ENCODE results near the gene KLHL12.

The KLHL12 gene

GRCh38 chr1:202967684-202968281 is 40.7 kb upstream of the KLHL12 start:
- H3K4me3 ChIP-seq (ENCODE audit: low read depth, low read length) = peak overlapping the region; percentile 100
- no peak for DNase-seq (ENCODE audit: low read depth)
- TF ChIP-seq CTCF (IDR thresholded peaks at IDR 0.05; ENCODE audit: control insufficient read depth, extremely low read depth, insufficient read depth) = no peak

GRCh38 chr1:202966006-202966898 is 39.2 kb upstream of the KLHL12 start:
- peak overlapping the region; percentile 100 for H3K4me3 ChIP-seq (ENCODE audit: low read depth, low read length)
- TF ChIP-seq CTCF (IDR thresholded peaks at IDR 0.05; ENCODE audit: control insufficient read depth, extremely low read depth, insufficient read depth) = no peak
- no peak for DNase-seq (ENCODE audit: low read depth)

GRCh38 chr1:202965422-202965821 is 38.4 kb upstream of the KLHL12 start:
- no peak for DNase-seq (ENCODE audit: low read depth)
- no peak for TF ChIP-seq CTCF (IDR thresholded peaks at IDR 0.05; ENCODE audit: control insufficient read depth, extremely low read depth, insufficient read depth)
- H3K4me3 ChIP-seq (ENCODE audit: low read depth, low read length) = no peak overlapping the region

- DNase-seq (ENCODE audit: low read depth) = no peak
- H3K4me3 ChIP-seq (ENCODE audit: low read depth, low read length) = no peak overlapping the region
- TF ChIP-seq CTCF (IDR thresholded peaks at IDR 0.05; ENCODE audit: control insufficient read depth, extremely low read depth, insufficient read depth) = no peak
Measured at GRCh38 chr1:202964791-202965410, 37.9 kb upstream of the KLHL12 start.

GRCh38 chr1:202961220-202961880 is 34.3 kb upstream of the KLHL12 start:
- no peak overlapping the region for H3K4me3 ChIP-seq (ENCODE audit: low read depth, low read length)
- no peak for TF ChIP-seq CTCF (IDR thresholded peaks at IDR 0.05; ENCODE audit: control insufficient read depth, extremely low read depth, insufficient read depth)
- no peak for DNase-seq (ENCODE audit: low read depth)

GRCh38 chr1:202959276-202959620 is 32.2 kb upstream of the KLHL12 start:
- DNase-seq (ENCODE audit: low read depth) = no peak
- no peak overlapping the region for H3K4me3 ChIP-seq (ENCODE audit: low read depth, low read length)
- TF ChIP-seq CTCF (IDR thresholded peaks at IDR 0.05; ENCODE audit: control insufficient read depth, extremely low read depth, insufficient read depth) = no peak
